HepG2 (cell line): ENCODE measurements around the gene PFDN1. TPM values are rescaled to one million over a fixed set of nuclear protein-coding genes. Genes with fewer than 3 reads are reported as not detected.
A peak's percentile ranks its signal among the peaks of the same experiment; 100 is the strongest.

Experiments
- ATAC-seq: fragments of 200-7000 bp; cut with Tn5 transposase; 3 replicates; pipeline ENCODE4 v1.9.1; 2020; ENCODE audit warnings: mild to moderate bottlenecking, moderate library complexity
- BruUV-seq: library from RNA; stranded (reverse); fragments of 400-500 nt; replicated peaks from 2 replicates; lab custom pipeline; 2021; lab: Mats Ljungman, UMichigan
- CTCF ChIA-PET: fragments of 300-600 bp; formaldehyde crosslinking; extraction: SDS; loops from one replicate; lab custom pipeline; 2021; ENCODE audit warnings: low total read pairs, inconsistent platforms, low intra/inter-chr PET ratio; lab: Yijun Ruan, JAX
- POLR2A ChIA-PET: fragments of 350-600 bp; sonication (Branson Sonifier 250); formaldehyde crosslinking; loops from one replicate; lab custom pipeline; 2020; ENCODE audit warnings: antibody characterized with exemption, inconsistent platforms; lab: Yijun Ruan, JAX
- DNase-seq: peaks from one replicate; pipeline ENCODE4 v3.0.0-alpha.2; 2015; ENCODE audit warnings: low spot score
- FAIRE-seq: peaks from 3 replicates; lab custom pipeline; 2011; peaks lifted over from hg19 to GRCh38; lab: Jason Lieb, UNC
- H2AFZ ChIP-seq: one replicate; pipeline ENCODE4 v1.6.1; 2011; ENCODE audit warnings: low read length, inconsistent platforms
- H3K27ac ChIP-seq: fragments of 300-600 bp; 3 replicates; pipeline ENCODE4 v1.8.0; 2011; ENCODE audit warnings: mixed run types, mild to moderate bottlenecking, mixed read lengths, low read length, inconsistent platforms; ENCODE audit not compliant: insufficient read depth; ENCODE audit errors: extremely low read length
- H3K27me3 ChIP-seq, 2 experiments: fragments of 200-600 bp in 1 of 2; 2 replicates in 1 of 2; 3 replicates in 1 of 2; pipeline versions ENCODE4 v1.6.0 to v1.8.0; 2011; ENCODE audit warnings: low read length in 2 of 2, mild to moderate bottlenecking in 2 of 2, moderate library complexity in 2 of 2, inconsistent platforms in 1 of 2; ENCODE audit not compliant: insufficient read depth in 2 of 2, control insufficient read depth in 1 of 2
- H3K36me3 ChIP-seq, 2 experiments: fragments of 200-600 bp in 1 of 2; replicated peaks in 1 of 2; 2 replicates in 1 of 2; 3 replicates in 1 of 2; pipeline versions ENCODE4 v1.5.1 to v1.8.0; 2011; ENCODE audit warnings: low read length in 2 of 2, inconsistent platforms in 1 of 2; ENCODE audit not compliant: insufficient read depth in 2 of 2, control insufficient read depth in 1 of 2
- H3K4me1 ChIP-seq: 2 replicates; pipeline ENCODE4 v1.5.1; 2012; ENCODE audit warnings: low read length, inconsistent platforms; ENCODE audit not compliant: insufficient read depth
- H3K4me2 ChIP-seq: 2 replicates; pipeline ENCODE4 v1.6.0; 2011; ENCODE audit warnings: low read depth, low read length, inconsistent platforms
- H3K4me3 ChIP-seq, 3 experiments: fragments of 200-600 bp in 1 of 3; sonication (generic), shearing (Covaris generic) in 1 of 3; replicated peaks in 1 of 3; 2 replicates each; pipeline ENCODE4 v1.5.1; 2011 to 2016; ENCODE audit warnings: low read length in 3 of 3, inconsistent platforms in 2 of 3, low read depth in 2 of 3, mild to moderate bottlenecking in 2 of 3, control low read depth in 1 of 3, mixed read lengths in 1 of 3; ENCODE audit not compliant: insufficient read depth in 1 of 3
- H3K79me2 ChIP-seq: one replicate; pipeline ENCODE4 v1.6.1; 2011; ENCODE audit warnings: low read length, inconsistent platforms; ENCODE audit not compliant: insufficient read depth
- H3K9ac ChIP-seq: 2 replicates; pipeline ENCODE4 v1.6.0; 2011; ENCODE audit warnings: mild to moderate bottlenecking, low read depth, low read length, inconsistent platforms; ENCODE audit not compliant: insufficient read depth
- H3K9me3 ChIP-seq: 2 replicates; pipeline ENCODE4 v1.5.1; 2012; ENCODE audit warnings: mild to moderate bottlenecking, low read length
- H4K20me1 ChIP-seq: 2 replicates; pipeline ENCODE4 v1.6.0; 2011; ENCODE audit warnings: inconsistent platforms, mild to moderate bottlenecking, low read length, moderate library complexity; ENCODE audit not compliant: insufficient read depth
- DMAP1 ChIP-seq: IDR thresholded peaks from 2 replicates; pipeline ENCODE4 v1.6.1; 2016
- DNMT1 ChIP-seq: sonication (generic); formaldehyde crosslinking; IDR thresholded peaks from 2 replicates; pipeline ENCODE4 v1.5.1; 2020; ENCODE audit warnings: mild to moderate bottlenecking, missing genetic modification reagents
- MBNL3 ChIP-seq: fragments of 250-450 bp; sonication (Bioruptor Pico); conservative IDR thresholded peaks from 2 replicates; pipeline ENCODE4 v1.8.0; 2022; ENCODE audit warnings: mild to moderate bottlenecking, inconsistent platforms
- POLR2AphosphoS5 ChIP-seq: IDR thresholded peaks from 2 replicates; pipeline ENCODE4 v1.6.1; 2012; ENCODE audit warnings: low read depth, low read length
- TBX3 ChIP-seq: fragments of 450-650 bp; IDR thresholded peaks from 2 replicates; pipeline ENCODE4 v1.6.1; 2017; ENCODE audit warnings: antibody characterized with exemption, mild to moderate bottlenecking, inconsistent platforms, borderline replicate concordance
- ZNF354B ChIP-seq: sonication (generic); formaldehyde crosslinking; IDR thresholded peaks from 2 replicates; pipeline ENCODE4 v1.8.0; 2022; ENCODE audit warnings: mild to moderate bottlenecking, missing genetic modification reagents
- ZSCAN20 ChIP-seq: sonication (generic); formaldehyde crosslinking; IDR thresholded peaks from 2 replicates; pipeline ENCODE4 v1.4.0; 2020; ENCODE audit warnings: missing genetic modification reagents, mild to moderate bottlenecking, borderline replicate concordance
- WGBS: methylation state at CpG from one replicate; pipeline ENCODE4 v1.1.6; 2017; ENCODE audit warnings: low lambda C conversion rate; 5-methylcytosine and 5-hydroxymethylcytosine counted together
- in situ Hi-C: cut with HindIII; loops from 2 replicates; pipeline ENCODE4 v1.10.0; 2017; ENCODE audit warnings: low pct_unique_long_range_greater_than_20kb; ENCODE audit not compliant: extremely low pct_ligation_motif_present
- intact Hi-C: fragments of 100-400 bp; cut with micrococcal nuclease; formaldehyde crosslinking; loops from one replicate; pipeline ENCODE4 v1.10.0; 2022; ENCODE audit not compliant: unreplicated experiment
- polyA plus RNA-seq, 8 experiments: library from polyadenylated mRNA; depleted of rRNA in 3 of 8; stranded (reverse) in 7 of 8; unstranded in 1 of 8; fragments of >200 nt; fragmentation: Illumina TruSeq in 4 of 8; extraction: Trizol in 4 of 8; gene quantifications; 2 replicates each; pipeline versions ENCODE4 v1.2.1 to v1.2.3, GENCODE V29; 2011 to 2016; ENCODE audit warnings: low read depth in 4 of 8, missing spikeins in 1 of 8, mixed read lengths in 1 of 8; ENCODE audit not compliant: insufficient read depth in 1 of 8
- total RNA-seq, 5 experiments: library from RNA; depleted of rRNA; stranded (reverse); fragments of >200 nt; fragmentation: Illumina TruSeq; extraction: Trizol; gene quantifications; 2 replicates each; pipeline ENCODE4 v1.2.3, GENCODE V29; 2016; ENCODE audit warnings: low read depth in 1 of 5
- TF ChIP-seq, protein P1 (sequence below): sonication (generic); formaldehyde crosslinking; IDR thresholded peaks from 2 replicates; pipeline ENCODE4 v1.9.0; 2021; ENCODE audit warnings: mild to moderate bottlenecking, missing genetic modification reagents
- TF ChIP-seq, protein P2 (sequence below): sonication (generic); formaldehyde crosslinking; conservative IDR thresholded peaks from 2 replicates; pipeline ENCODE4 v1.8.0; 2022; ENCODE audit warnings: missing genetic modification reagents
- TF ChIP-seq, protein P3 (sequence below): sonication (generic); formaldehyde crosslinking; IDR thresholded peaks from 2 replicates; pipeline ENCODE4 v1.4.0; 2020; ENCODE audit warnings: missing genetic modification reagents, low read depth, mild to moderate bottlenecking, borderline replicate concordance

PFDN1 gene
- total and polyA plus RNA-seq, 2 of the 13 experiments (the other 11 are each of a cell fraction or from before 2014, with no cell fraction given): 67.2 to 70.8 TPM

DNA sequence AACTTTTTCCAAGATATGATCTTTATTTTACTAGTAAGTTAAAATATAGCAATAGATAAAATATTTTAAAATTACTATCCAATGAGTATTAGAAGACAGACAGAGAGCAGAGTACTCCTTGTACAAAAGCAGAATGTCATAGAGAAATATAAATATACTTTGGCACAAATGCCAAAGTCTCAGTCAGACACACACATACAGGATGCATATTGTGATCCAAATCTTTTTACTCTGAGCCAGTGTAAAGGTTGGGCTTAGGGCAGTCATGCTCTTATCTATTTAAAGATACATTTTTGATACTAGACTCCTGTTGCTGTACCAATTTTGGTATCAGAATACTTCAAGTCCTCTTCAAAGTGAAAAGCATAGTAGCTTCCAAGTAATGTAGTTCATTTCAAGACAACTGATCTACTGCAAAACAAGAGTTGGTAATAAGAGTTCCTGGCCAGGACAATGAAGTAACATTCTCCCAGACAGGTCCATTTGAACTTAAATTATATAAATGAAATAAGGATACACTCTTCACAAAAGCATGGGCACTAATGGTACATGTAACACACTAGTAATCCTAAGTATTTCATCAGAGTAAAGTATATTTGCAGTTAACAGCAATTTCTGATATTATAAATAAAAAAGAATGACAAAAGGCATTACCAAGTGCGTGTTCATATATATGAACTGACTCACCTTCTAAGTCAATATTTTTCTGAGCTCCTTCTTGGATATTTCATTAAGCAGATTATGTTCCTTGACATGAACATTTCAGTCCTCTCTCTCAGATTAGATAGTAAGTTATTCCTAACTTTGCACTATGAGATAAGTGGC lies 10.5 kb downstream of the PFDN1 start:
- CTCF ChIA-PET: no interaction called here
- H3K4me1 ChIP-seq: peaks cover 79% of the 10 kb centered on the region

More for the DNA sequence above, 10.5 kb downstream of the PFDN1 start:
- FAIRE-seq (no peak), ATAC-seq (peak; percentile 33; the same call in 2 of the 3 replicates), DNase-seq (peak; percentile 9)
- peak overlapping the region; percentile 87 for H3K27ac ChIP-seq
- H3K9me3 ChIP-seq: no peaks in the 10 kb centered on the region
- peaks cover 95% of the 10 kb centered on the region for H3K79me2 ChIP-seq
- H3K27me3 ChIP-seq: no peaks in the 10 kb centered on the region; a peak in 1 of 5 replicates
- POLR2A ChIA-PET: interaction anchor here (1.0 to 1.3 kb wide), 3 partner anchors 10 to 355 kb away, joined by 3 to 9 read pairs (median 4); partner anchors contain the start of genes HBEGF, IK and NDUFA2
- H3K4me3 ChIP-seq: peak overlapping the region; percentile 5 to 44 (median 23); a peak in 3 of 6 replicates
- TSS peak; percentile 52 for BruUV-seq
- intact Hi-C loops (loop anchor here (5.0 kb wide), 1 partner anchor 55 kb away; the partner anchor contains the start of gene HBEGF), in situ Hi-C loops (no loop called here)
- TF ChIP-seq POLR2AphosphoS5 (no peak), ZNF354B (no peak), DNMT1 (no peak), DMAP1 (CRISPR knock-in tag) (no peak), MBNL3 (CRISPR knock-in tag) (no peak), ZSCAN20 (CRISPR knock-in tag) (no peak), TBX3 (no peak)
- TF ChIP-seq, protein P1, sequence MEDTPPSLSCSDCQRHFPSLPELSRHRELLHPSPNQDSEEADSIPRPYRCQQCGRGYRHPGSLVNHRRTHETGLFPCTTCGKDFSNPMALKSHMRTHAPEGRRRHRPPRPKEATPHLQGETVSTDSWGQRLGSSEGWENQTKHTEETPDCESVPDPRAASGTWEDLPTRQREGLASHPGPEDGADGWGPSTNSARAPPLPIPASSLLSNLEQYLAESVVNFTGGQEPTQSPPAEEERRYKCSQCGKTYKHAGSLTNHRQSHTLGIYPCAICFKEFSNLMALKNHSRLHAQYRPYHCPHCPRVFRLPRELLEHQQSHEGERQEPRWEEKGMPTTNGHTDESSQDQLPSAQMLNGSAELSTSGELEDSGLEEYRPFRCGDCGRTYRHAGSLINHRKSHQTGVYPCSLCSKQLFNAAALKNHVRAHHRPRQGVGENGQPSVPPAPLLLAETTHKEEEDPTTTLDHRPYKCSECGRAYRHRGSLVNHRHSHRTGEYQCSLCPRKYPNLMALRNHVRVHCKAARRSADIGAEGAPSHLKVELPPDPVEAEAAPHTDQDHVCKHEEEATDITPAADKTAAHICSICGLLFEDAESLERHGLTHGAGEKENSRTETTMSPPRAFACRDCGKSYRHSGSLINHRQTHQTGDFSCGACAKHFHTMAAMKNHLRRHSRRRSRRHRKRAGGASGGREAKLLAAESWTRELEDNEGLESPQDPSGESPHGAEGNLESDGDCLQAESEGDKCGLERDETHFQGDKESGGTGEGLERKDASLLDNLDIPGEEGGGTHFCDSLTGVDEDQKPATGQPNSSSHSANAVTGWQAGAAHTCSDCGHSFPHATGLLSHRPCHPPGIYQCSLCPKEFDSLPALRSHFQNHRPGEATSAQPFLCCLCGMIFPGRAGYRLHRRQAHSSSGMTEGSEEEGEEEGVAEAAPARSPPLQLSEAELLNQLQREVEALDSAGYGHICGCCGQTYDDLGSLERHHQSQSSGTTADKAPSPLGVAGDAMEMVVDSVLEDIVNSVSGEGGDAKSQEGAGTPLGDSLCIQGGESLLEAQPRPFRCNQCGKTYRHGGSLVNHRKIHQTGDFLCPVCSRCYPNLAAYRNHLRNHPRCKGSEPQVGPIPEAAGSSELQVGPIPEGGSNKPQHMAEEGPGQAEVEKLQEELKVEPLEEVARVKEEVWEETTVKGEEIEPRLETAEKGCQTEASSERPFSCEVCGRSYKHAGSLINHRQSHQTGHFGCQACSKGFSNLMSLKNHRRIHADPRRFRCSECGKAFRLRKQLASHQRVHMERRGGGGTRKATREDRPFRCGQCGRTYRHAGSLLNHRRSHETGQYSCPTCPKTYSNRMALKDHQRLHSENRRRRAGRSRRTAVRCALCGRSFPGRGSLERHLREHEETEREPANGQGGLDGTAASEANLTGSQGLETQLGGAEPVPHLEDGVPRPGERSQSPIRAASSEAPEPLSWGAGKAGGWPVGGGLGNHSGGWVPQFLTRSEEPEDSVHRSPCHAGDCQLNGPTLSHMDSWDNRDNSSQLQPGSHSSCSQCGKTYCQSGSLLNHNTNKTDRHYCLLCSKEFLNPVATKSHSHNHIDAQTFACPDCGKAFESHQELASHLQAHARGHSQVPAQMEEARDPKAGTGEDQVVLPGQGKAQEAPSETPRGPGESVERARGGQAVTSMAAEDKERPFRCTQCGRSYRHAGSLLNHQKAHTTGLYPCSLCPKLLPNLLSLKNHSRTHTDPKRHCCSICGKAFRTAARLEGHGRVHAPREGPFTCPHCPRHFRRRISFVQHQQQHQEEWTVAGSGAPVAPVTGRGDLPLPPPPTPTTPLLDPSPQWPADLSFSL (CRISPR knock-in tag): no peak
- TF ChIP-seq, protein P2, sequence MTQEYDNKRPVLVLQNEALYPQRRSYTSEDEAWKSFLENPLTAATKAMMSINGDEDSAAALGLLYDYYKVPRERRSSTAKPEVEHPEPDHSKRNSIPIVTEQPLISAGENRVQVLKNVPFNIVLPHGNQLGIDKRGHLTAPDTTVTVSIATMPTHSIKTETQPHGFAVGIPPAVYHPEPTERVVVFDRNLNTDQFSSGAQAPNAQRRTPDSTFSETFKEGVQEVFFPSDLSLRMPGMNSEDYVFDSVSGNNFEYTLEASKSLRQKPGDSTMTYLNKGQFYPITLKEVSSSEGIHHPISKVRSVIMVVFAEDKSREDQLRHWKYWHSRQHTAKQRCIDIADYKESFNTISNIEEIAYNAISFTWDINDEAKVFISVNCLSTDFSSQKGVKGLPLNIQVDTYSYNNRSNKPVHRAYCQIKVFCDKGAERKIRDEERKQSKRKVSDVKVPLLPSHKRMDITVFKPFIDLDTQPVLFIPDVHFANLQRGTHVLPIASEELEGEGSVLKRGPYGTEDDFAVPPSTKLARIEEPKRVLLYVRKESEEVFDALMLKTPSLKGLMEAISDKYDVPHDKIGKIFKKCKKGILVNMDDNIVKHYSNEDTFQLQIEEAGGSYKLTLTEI (CRISPR knock-in tag): no peak
- TF ChIP-seq, protein P3, sequence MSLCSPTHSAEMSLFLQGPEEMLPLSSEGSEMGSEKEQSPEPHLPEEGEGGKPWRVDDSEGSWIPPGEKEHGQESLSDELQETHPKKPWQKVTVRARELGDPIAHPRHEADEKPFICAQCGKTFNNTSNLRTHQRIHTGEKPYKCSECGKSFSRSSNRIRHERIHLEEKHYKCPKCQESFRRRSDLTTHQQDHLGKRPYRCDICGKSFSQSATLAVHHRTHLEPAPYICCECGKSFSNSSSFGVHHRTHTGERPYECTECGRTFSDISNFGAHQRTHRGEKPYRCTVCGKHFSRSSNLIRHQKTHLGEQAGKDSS (CRISPR knock-in tag): no peak
- peaks cover 2% of the 10 kb centered on the region; the same call in 1 of the 2 replicates for H4K20me1 ChIP-seq
- WGBS: 43% methylated on average over 1 of the region's 1 CpG
- peak overlapping the region; percentile 72 for H3K9ac ChIP-seq
- 0 out of 5 replicates have a peak, but pooled peaks cover 0 to 9% of the 10 kb centered on the region in 2 experiments for H3K36me3 ChIP-seq
- H3K4me2 ChIP-seq: peak overlapping the region; percentile 65
- H2AFZ ChIP-seq: no peak overlapping the region
